CD4-positive, alpha-beta T cell treated with Interleukin-6 at 100 ng/mL for 8 hours (primary cell): Measurements from ENCODE around the gene CTSF.
A peak's percentile ranks its signal among the peaks of the same experiment; 100 is the strongest.
"Not testable (repeated sequence)": the region's sequence is repeated elsewhere in the genome, so short reads cannot be mapped to it uniquely, and the experiment has no call there.

ENCODE experiments used
- DNase-seq: peaks from one replicate; pipeline ENCODE4 v3.0.0-alpha.2; 2020; ENCODE audit warnings: mixed read lengths, low spot score

The CTSF gene

GRCh38 chr11:66559142-66559865, 9.1 kb downstream of the CTSF start:
- no peak for DNase-seq

- no peak for DNase-seq
Measured at GRCh38 chr11:66557733-66558326, 10.6 kb downstream of the CTSF start.

- DNase-seq, result no peak
Measured at GRCh38 chr11:66556086-66556485, 12.3 kb downstream of the CTSF start.

- DNase-seq, result no peak
Measured at GRCh38 chr11:66555416-66555815, 13.0 kb downstream of the CTSF start.

- DNase-seq, result no peak
Measured at GRCh38 chr11:66554602-66555001, 13.8 kb downstream of the CTSF start.

GRCh38 chr11:66550887-66551286, 17.5 kb downstream of the CTSF start:
- DNase-seq, result no peak

GRCh38 chr11:66549696-66550095, 18.7 kb downstream of the CTSF start:
- DNase-seq, result no peak

GRCh38 chr11:66548774-66549630, 19.4 kb downstream of the CTSF start:
- no peak for DNase-seq

GRCh38 chr11:66548041-66548440, 20.4 kb downstream of the CTSF start:
- no peak for DNase-seq

GRCh38 chr11:66547662-66548009, 20.8 kb downstream of the CTSF start:
- DNase-seq, result no peak

GRCh38 chr11:66546966-66547661, 21.3 kb downstream of the CTSF start:
- DNase-seq, result no peak

- no peak for DNase-seq
Measured at GRCh38 chr11:66546368-66546965, 21.9 kb downstream of the CTSF start, which contains the start of gene ACTN3. ACTN3 (plus strand) TSS chr11:66546903; CDS start chr11:66546938, 35 bp downstream.

- DNase-seq, result peak; percentile 83
Measured at GRCh38 chr11:66545701-66546367, 22.6 kb downstream of the CTSF start, which contains the start of gene ZDHHC24. ZDHHC24 (minus strand) TSS chr11:66546048; CDS start chr11:66546003, 45 bp downstream.

- DNase-seq, result not testable (repeated sequence)
Measured at GRCh38 chr11:66544952-66545351, 23.5 kb downstream of the CTSF start.

- DNase-seq, result peak; percentile 74
Measured at GRCh38 chr11:66543263-66544107, 24.9 kb downstream of the CTSF start.

- DNase-seq, result no peak
Measured at GRCh38 chr11:66542362-66542761, 26.0 kb downstream of the CTSF start.

GRCh38 chr11:66541892-66542291, 26.5 kb downstream of the CTSF start:
- DNase-seq, result no peak

GRCh38 chr11:66540598-66540997, 27.8 kb downstream of the CTSF start:
- DNase-seq, result not testable (repeated sequence)

- no peak for DNase-seq
Measured at GRCh38 chr11:66539870-66540213, 28.6 kb downstream of the CTSF start.

GRCh38 chr11:66539170-66539869, 29.1 kb downstream of the CTSF start:
- no peak for DNase-seq
